T follicular helper cell (primary cell): ENCODE measurements around the gene CARD9.
A peak's percentile ranks its signal among the peaks of the same experiment; 100 is the strongest.
"Not testable (repeated sequence)": the region's sequence is repeated elsewhere in the genome, so short reads cannot be mapped to it uniquely, and the experiment has no call there.

ENCODE experiments used
- DNase-seq: peaks from one replicate; pipeline ENCODE4 v3.0.0-alpha.2; 2020; ENCODE audit warnings: low read depth

CARD9 gene

DNA sequence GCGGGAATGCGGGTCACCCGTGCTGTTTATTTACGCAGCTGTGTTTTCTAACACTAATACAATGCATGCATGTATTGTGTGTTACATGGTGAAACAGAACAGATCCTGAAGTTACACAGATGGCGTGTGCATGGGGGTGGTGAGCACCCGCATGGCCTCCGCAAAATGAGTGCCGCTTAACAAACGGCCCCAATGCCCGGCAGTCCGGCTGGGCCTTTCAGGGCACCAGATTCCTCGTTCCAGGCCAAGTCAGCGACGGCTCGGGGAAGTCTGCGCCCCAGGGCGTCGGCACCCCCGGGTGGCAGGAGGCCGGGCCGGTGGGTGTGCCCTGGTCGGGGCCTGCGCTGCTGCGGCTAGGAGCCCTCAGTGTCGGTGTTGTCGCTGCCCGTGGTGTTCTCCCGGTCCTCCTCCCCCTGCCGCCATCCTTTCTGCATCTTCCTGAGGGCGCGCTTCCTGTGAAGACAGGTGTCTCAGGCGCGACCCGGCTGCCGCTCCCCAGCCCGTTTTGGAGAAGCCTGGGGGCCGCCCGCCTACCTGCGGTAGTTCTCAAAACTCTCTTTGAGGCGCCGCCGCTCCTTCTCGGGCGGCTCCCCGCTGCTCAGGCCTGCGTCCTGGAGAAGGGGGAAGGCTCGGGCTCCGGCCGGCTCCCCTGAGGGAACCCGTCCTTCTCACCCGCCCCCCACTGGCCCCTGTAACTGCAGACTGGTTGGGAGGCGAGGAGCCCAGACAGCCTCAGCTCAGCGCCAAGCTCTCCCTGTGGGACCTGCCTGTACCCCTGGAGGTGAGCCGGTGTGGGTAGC, 9.3 kb downstream of the CARD9 start:
- no peak for DNase-seq

GRCh38 chr9:136363106-136363948, 10.1 kb downstream of the CARD9 start, which contains the start of gene DNLZ:
Gene DNLZ, minus strand, starts transcription at chr9:136363744. Its CDS starts 30 bp downstream, at chr9:136363714.
- peak; percentile 85 for DNase-seq

DNA sequence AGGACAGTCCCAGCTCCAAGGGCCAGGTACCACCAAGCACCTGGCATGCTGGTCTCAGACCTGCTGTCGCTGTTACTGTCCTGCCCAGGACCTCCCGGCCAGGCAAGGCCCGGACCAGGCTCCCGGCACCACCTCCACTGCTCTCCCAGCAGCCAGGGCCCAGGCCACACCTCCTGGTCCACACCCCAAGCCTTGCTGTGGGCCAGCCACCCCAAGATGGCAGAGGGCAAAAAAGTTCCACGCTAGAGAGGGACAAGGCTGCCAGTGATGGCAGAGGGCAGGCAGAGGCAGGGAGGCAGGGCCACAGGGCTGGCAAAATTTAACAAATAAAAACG, 11.1 kb downstream of the CARD9 start:
- no peak for DNase-seq

DNA sequence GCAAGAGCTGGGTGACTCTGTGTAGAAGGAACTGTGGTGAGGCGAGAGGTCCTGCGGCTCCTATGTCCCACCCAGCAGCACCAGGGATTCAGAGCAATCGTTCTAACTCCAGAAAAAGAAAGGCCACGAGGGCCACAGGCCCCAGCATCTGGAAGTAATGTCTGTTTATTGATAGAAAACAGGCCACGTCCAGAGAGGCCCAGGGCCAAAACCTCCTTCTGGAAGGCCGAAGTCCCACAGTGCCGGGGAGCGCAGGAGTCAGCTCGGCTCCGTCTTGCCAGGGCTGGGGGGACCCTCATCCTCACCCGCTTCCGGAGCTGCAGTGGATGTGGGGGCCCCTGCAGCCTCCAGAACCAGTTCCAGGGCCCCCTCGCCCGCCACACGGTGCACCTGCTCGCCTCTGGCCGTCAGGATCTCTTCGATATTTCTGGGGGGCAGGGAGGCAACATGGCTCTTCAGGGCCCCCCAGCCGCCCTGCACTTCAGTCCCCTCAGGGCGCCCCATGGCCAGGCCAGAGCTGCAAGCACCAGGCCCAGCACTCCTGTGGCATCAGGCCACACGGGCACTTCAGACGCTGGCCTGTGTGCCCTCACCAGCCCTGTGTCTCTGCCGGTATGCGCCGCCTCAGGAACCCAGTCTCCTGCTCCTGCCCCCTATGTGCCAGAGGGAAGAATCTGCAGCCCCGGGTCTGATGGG, 11.6 kb downstream of the CARD9 start:
- DNase-seq, result no peak

- DNase-seq, result no peak
These were observed 12.3 kb downstream of the CARD9 start for GRCh38 chr9:136361047-136361753.

DNA sequence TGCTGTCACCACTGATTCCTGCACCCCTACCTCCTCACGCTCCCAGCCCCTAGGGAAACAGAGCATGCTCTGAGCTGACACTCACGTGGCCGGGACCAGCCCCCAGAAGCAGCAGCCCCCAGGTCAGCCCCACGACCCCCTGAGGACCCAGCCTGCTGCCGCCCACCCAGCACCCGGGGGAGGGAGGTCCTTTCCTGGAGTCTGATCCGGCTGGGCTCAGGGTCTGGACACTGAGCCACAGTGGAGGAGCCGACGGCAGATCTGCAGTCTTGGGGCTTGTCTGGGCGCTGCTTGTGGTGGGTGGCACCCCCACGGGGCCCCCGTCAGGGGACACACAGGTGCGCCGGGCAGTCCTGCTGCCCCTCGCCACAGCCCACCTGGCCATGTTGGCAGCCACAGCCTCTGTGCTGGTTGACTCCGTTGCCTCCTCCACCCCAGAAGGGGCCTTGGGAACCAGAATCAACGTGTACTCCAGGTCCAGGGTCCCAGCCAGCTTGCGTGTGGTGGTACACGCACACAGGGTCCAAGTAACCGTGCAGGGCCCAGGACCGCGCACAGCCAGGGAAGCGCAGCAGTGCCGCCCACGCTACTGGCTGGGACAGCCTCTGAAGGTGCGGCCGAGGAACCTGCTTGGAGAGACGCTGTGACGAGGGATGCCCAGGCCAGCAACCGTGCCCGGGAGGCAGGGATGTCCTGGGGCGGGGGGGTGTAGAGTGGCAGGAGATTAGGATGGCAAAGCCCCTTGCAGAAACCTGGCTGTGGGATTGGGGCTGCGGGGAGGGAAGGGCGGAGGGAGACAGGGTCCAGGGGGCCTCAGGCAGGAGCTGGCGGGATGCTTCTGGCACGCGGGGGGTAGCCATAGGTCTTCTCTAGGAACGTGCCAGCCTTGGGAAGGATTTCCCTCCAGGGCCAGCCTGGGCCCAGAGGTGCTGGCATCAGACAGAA, 13.4 kb downstream of the CARD9 start:
- DNase-seq, result no peak

- no peak for DNase-seq
These were observed 14.6 kb downstream of the CARD9 start for GRCh38 chr9:136358888-136359287.

GRCh38 chr9:136358016-136358415, 15.5 kb downstream of the CARD9 start:
- no peak for DNase-seq

DNA sequence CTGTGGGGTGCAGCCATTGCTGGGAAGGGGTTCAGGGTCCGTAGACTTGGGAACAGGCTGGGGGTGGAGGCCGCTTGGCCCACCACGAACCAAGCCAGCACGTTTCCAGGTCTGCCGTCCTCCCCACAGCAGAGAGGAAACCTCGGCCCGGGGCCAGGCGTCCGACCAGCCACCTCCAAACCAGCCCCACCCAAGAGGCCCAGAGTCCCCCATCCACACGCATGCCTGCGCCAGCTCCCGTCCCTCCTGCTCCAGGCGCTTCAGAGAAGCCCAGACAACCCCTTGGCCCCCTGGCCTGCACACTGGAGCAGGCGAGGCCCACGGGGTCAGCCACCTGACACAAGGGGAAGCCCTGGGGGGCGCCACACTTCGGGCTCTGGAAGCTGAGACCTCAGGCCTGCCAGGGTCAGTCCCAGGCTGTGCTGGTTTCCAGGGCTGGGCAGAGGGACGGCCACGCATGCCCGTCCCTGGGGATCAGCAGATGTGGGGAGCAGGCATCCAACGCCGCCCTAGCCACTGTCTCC, 16.2 kb downstream of the CARD9 start:
- no peak for DNase-seq

- DNase-seq, result no peak
These were observed 17.6 kb downstream of the CARD9 start for GRCh38 chr9:136355616-136356557.

- DNase-seq, result no peak
These were observed 18.8 kb downstream of the CARD9 start for GRCh38 chr9:136354592-136355085.

- DNase-seq, result no peak
These were observed 19.5 kb downstream of the CARD9 start for GRCh38 chr9:136353757-136354488.

DNA sequence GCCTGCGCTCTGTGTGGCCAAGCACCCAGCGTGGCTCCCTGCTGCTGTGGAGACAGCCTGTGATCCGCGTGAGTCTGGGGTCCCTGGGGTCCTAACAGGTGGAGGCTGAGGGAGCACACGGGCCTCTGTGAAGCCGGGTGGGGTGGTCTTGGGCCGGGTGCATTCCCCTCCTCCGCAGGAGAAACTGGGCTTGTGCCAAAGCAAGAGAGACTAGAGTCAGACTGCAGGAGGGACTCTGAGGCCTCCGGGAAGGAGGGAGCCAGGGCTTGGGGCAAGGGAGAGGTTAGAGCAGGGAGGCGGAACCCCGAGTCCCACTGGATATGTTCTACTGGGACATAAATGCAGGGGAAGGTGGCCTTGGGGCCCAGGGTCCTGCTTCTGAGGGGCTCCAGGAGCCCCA, 20.4 kb downstream of the CARD9 start:
- no peak for DNase-seq

GRCh38 chr9:136352682-136353081, 20.8 kb downstream of the CARD9 start:
- DNase-seq, result no peak

DNA sequence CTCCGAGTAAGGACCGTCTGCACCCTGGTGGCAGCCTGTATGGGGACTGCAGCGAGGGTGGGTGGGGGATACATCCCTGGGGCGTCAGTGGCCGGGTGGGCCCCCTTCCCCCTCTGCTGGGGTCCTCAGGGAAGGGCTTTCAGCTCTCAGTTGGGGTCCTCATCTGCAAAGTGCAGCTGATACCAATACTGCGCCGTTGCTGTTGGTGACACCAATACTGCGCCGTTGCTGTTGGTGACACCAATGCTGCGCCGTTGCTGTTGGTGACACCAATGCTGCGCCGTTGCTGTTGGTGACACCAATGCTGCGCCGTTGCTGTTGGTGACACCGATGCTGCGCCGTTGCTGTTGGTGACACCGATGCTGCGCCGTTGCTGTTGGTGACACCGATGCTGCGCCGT, 21.6 kb downstream of the CARD9 start:
- DNase-seq, result not testable (repeated sequence)

DNA sequence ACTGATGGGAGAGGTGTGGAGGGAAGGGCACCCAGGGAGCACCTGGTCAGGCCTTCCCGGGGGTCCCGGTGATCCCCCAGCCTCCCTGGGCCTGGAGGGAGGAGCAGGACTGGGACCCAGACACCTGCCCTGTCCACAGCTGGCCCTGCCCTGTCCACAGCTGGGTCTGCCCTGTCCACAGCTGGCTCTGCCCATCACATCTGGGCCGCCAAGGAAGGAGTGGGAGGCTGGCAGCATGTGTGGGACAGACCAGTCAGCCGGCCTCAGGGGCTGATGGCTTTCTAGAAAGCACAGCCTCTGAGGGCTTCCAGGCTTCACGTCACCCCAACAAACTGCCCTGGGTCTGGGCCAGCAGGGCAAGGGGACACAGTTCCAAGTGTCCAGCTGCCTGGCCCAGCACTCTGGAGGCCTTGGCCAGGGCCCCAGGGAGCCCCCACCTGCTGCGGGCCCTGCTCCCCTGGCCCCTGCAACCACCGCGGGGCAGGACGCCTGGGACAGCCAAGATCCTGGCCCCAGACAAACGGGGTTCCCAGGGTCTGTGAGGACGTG, 22.1 kb downstream of the CARD9 start:
- DNase-seq, result no peak

DNA sequence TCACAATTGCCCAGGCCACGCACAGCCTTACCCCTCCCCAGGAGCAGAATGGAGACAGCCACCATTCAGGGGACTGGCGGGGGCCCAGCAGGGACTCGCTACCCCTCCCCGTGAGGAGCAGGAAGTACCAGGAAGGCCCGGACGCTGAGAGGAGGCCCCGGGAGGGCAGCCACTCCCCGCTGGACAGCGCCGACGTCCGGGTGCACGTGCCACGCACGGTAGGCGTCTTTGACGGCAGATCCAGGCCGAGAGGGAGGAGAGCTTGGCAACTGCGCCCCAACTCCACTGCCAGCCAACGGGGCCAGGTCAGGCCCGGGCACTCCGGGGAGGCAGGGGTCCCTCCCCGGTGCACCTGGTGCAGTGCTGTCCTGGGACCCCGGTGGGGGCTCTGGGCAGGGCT, 23.9 kb downstream of the CARD9 start:
- DNase-seq, result no peak

DNA sequence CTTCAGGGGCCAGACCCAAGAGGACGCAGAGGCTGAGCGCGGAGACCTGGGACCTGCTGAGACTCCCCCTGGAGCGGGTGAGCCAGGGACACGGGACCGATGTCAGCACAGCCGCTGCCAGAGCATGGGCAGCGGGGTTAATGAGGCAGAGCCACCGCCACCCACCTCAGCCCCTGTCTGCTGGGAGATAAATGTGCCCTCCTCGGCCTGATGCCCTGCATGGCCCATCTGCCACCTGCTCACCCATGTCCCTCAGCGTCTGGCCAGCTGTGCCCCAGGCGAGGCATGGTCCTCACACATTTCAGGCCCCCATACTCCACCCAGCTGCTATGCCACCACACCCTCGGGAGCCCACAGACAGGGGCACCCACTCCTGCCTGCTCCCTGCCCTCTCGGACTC, 24.8 kb downstream of the CARD9 start:
- no peak for DNase-seq
